ENCODE measurements around the gene OR10T2. TPM values are rescaled to one million over a fixed set of nuclear protein-coding genes. Genes with fewer than 3 reads are reported as not detected.

Gene OR10T2
- total RNA-seq, 1 experiment from 2014 or later = not detected

Other genes starting within 250 kb of the OR10T2 start
- gene CD1D, start 218.6 kb downstream of the OR10T2 start, total RNA-seq (2021) = not detected in 2 replicates
- not detected in 2 replicates for gene CD1A, start 145.0 kb downstream of the OR10T2 start, total RNA-seq (2021)
- not detected in 2 replicates for gene CD1C, start 109.5 kb downstream of the OR10T2 start, total RNA-seq (2021)
- not detected in 2 replicates for gene CD1B, start 67.9 kb downstream of the OR10T2 start, total RNA-seq (2021)
- gene CD1E, start 45.6 kb downstream of the OR10T2 start, total RNA-seq (2021) = not detected in 2 replicates
- gene OR10K2, start 26.8 kb upstream of the OR10T2 start, total RNA-seq (2021) = not detected in 2 replicates
- not detected in 2 replicates for gene OR10K1, start 62.4 kb upstream of the OR10T2 start, total RNA-seq (2021)
- not detected in 2 replicates for gene OR10R2, start 72.8 kb upstream of the OR10T2 start, total RNA-seq (2021)
- gene OR6Y1, start 154.9 kb upstream of the OR10T2 start, total RNA-seq (2021) = not detected in 2 replicates
- not detected in 2 replicates for gene OR6P1, start 171.1 kb upstream of the OR10T2 start, total RNA-seq (2021)
- not detected in 2 replicates for gene OR10X1, start 180.4 kb upstream of the OR10T2 start, total RNA-seq (2021)
- not detected in 2 replicates for gene OR10Z1, start 205.8 kb upstream of the OR10T2 start, total RNA-seq (2021)